ENCODE results near the gene CHST11. TPM values are rescaled to one million over a fixed set of nuclear protein-coding genes. Genes with fewer than 3 reads are reported as not detected.

Gene CHST11
- total and polyA plus RNA-seq, 10 of the 15 experiments (the other 5 are each of a cell fraction or from before 2014, with no cell fraction given), result 1.9 to 38.1 (median 17.2) TPM

DNA sequence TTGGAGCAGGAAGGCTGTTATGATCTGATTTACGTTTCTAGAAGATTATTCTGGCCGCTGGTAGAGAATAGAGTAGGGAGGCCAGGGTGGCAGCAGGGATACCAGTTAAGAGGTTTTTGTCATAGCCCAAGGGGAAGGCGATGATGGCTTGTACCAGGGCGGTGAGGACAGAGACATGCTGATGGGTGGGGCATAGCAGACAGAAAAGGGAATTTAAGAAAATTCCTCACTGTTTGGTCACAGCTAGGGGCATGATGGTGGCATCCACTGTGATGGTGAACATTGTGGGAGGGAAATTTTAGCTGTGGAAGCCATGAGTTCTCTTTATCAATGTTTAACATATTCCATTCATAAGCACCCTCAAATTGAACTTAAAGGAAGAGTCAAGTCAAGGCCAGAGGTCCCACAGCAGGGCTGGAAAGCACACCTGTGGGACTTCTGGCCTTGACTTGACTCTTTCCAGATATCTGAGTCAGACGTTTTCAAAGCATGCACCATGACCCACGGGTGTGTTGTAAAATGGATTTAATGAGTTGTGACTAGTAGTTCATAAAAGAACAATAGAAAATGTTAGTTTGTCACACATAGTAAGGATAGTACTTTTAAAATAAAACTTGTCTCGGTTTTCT, 134.6 kb downstream of the CHST11 start:
- ChIA-PET CTCF (no interaction called here), SMC1A (ENCODE audit: uncharacterized antibody, unreplicated experiment) (interaction anchor here (1.5 kb wide), 1 partner anchor 13 kb away, joined by 3 read pairs; no protein-coding TSS in a partner anchor), RAD21 (ENCODE audit: unreplicated experiment) (no interaction called here), POLR2A (no interaction called here)
- Histone ChIP-seq H3K79me2 (ENCODE audit: control insufficient read depth, insufficient read depth, low read length) (peaks cover 5% of the 10 kb centered on the region), H3K9ac (ENCODE audit: control insufficient read depth, insufficient read depth, low read length) (no peak overlapping the region), H3K9me3 (replicated peaks; ENCODE audit: control insufficient read depth, insufficient read depth, low read length) (no peaks in the 10 kb centered on the region), H3K27ac (ENCODE audit: control insufficient read depth, insufficient read depth) (no peak overlapping the region), H3K27me3 (replicated peaks in 1 of 2; ENCODE audit: control insufficient read depth in 2 of 2, insufficient read depth in 2 of 2, low read length in 1 of 2) (no peaks in the 10 kb centered on the region), H3K4me3 (no peak overlapping the region), H3K4me1 (ENCODE audit: control insufficient read depth, insufficient read depth, low read length) (peaks cover 3% of the 10 kb centered on the region; the same call in 1 of the 2 replicates), H4K20me1 (ENCODE audit: control insufficient read depth, insufficient read depth) (no peaks in the 10 kb centered on the region; the same call in 1 of the 2 replicates), H3K36me3 (ENCODE audit: control insufficient read depth in 2 of 2, insufficient read depth in 2 of 2, low read length in 1 of 2) (peaks cover 0 to 1% of the 10 kb centered on the region in 2 experiments; a peak in 1 of 4 replicates), H3K4me2 (ENCODE audit: control insufficient read depth, insufficient read depth) (no peak overlapping the region), H2AFZ (ENCODE audit: control insufficient read depth, low read depth, low read length) (no peak overlapping the region)
- TF ChIP-seq EP300 (IDR thresholded peaks at IDR 0.05; ENCODE audit: borderline replicate concordance in 1 of 2, control insufficient read depth in 1 of 2, low read depth in 2 of 2, low read length in 2 of 2) (no peak), CHD2 (IDR thresholded peaks at IDR 0.05; ENCODE audit: borderline replicate concordance, low read depth, low read length) (no peak), RAD21 (IDR thresholded peaks at IDR 0.05; ENCODE audit: insufficient read depth, low read depth, low read length) (no peak)
- 57% methylated on average over 7 of the region's 7 CpGs for WGBS (ENCODE audit: insufficient coverage, insufficient replicate concordance, low lambda C conversion rate, missing lambda C conversion rate)
- in situ Hi-C loops (cut with MboI), result no loop called here
- DNase-seq (ENCODE audit: low read depth, low spot score) (no peak), FAIRE-seq (no peak), ATAC-seq (no peak)
- intact Hi-C loops (cut with micrococcal nuclease; ENCODE audit: unreplicated experiment), result no loop called here
- no TSS peak for BruUV-seq (replicated peaks)

DNA sequence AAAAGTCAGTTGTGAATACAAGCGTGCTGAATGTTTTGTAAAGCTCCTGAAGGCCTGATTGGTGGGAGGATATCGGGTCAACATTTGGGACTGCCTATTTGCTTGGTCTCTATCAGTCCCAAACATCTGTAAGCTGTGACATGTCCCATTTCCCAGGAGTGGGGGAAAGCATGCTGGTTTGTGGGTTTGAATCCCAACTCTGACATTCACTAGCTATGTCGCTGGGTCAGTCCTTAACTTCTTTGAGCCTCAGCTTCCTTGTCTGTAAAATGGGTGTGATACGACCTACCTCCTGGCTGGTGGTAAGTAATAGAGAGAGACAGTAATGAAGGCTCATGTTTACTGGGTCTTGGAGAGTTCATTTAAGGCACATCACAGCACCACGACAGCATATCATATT, 136.7 kb downstream of the CHST11 start:
- TF ChIP-seq, protein P1, sequence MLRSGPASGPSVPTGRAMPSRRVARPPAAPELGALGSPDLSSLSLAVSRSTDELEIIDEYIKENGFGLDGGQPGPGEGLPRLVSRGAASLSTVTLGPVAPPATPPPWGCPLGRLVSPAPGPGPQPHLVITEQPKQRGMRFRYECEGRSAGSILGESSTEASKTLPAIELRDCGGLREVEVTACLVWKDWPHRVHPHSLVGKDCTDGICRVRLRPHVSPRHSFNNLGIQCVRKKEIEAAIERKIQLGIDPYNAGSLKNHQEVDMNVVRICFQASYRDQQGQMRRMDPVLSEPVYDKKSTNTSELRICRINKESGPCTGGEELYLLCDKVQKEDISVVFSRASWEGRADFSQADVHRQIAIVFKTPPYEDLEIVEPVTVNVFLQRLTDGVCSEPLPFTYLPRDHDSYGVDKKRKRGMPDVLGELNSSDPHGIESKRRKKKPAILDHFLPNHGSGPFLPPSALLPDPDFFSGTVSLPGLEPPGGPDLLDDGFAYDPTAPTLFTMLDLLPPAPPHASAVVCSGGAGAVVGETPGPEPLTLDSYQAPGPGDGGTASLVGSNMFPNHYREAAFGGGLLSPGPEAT (IDR thresholded peaks at IDR 0.05; ENCODE audit: low read depth), result no peak
- TF ChIP-seq SRF (IDR thresholded peaks at IDR 0.05; ENCODE audit: low read depth in 2 of 2, low read length in 2 of 2) (no peak), SMC3 (IDR thresholded peaks at IDR 0.05; ENCODE audit: borderline replicate concordance, low read length) (no peak), ATF7 (IDR thresholded peaks at IDR 0.05; ENCODE audit: low read depth) (no peak), WRNIP1 (IDR thresholded peaks at IDR 0.05; ENCODE audit: borderline replicate concordance, low read depth, low read length) (no peak), YBX1 (IDR thresholded peaks at IDR 0.05) (no peak), POLR2AphosphoS2 (IDR thresholded peaks at IDR 0.05; ENCODE audit: low read depth, low read length) (no peak), RELA (IDR thresholded peaks at IDR 0.05; ENCODE audit: borderline replicate concordance, partially characterized antibody) (no peak)
- TF ChIP-seq, protein P2, sequence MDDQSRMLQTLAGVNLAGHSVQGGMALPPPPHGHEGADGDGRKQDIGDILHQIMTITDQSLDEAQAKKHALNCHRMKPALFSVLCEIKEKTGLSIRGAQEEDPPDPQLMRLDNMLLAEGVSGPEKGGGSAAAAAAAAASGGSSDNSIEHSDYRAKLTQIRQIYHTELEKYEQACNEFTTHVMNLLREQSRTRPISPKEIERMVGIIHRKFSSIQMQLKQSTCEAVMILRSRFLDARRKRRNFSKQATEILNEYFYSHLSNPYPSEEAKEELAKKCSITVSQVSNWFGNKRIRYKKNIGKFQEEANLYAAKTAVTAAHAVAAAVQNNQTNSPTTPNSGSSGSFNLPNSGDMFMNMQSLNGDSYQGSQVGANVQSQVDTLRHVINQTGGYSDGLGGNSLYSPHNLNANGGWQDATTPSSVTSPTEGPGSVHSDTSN (IDR thresholded peaks at IDR 0.05; ENCODE audit: insufficient replicate concordance, low read depth, low read length), result no peak
- BruUV-seq (replicated peaks), result no TSS peak

More for the DNA sequence above, 136.7 kb downstream of the CHST11 start:
- Histone ChIP-seq H3K27ac (ENCODE audit: control insufficient read depth, insufficient read depth) (no peak overlapping the region), H3K9me3 (replicated peaks; ENCODE audit: control insufficient read depth, insufficient read depth, low read length) (no peaks in the 10 kb centered on the region), H3K27me3 (replicated peaks in 1 of 2; ENCODE audit: control insufficient read depth in 2 of 2, insufficient read depth in 2 of 2, low read length in 1 of 2) (no peaks in the 10 kb centered on the region), H3K4me2 (ENCODE audit: control insufficient read depth, insufficient read depth) (no peak overlapping the region), H3K4me3 (no peak overlapping the region), H4K20me1 (ENCODE audit: control insufficient read depth, insufficient read depth) (no peaks in the 10 kb centered on the region; the same call in 1 of the 2 replicates), H3K36me3 (ENCODE audit: control insufficient read depth in 2 of 2, insufficient read depth in 2 of 2, low read length in 1 of 2) (peaks cover 0 to 1% of the 10 kb centered on the region in 2 experiments; a peak in 1 of 4 replicates), H2AFZ (ENCODE audit: control insufficient read depth, low read depth, low read length) (no peak overlapping the region), H3K4me1 (ENCODE audit: control insufficient read depth, insufficient read depth, low read length) (peaks cover 15% of the 10 kb centered on the region), H3K9ac (ENCODE audit: control insufficient read depth, insufficient read depth, low read length) (no peak overlapping the region), H3K79me2 (ENCODE audit: control insufficient read depth, insufficient read depth, low read length) (peaks cover 13% of the 10 kb centered on the region)
- in situ Hi-C loops (cut with MboI), result no loop called here
- CTCF ChIA-PET, result interaction anchor here (0.8 kb wide), 1 partner anchor 10 kb away, joined by 3 read pairs; no protein-coding TSS in a partner anchor
- intact Hi-C loops (cut with micrococcal nuclease; ENCODE audit: unreplicated experiment), result no loop called here
- SMC1A ChIA-PET (ENCODE audit: uncharacterized antibody, unreplicated experiment), result interaction anchor here (0.7 to 1.7 kb wide), 7 partner anchors 9 to 74 kb away, joined by 3 to 6 read pairs (median 4); no protein-coding TSS in a partner anchor
- RAD21 ChIA-PET (ENCODE audit: unreplicated experiment), result interaction anchor here (1.1 kb wide), 1 partner anchor 13 kb away, joined by 3 read pairs; no protein-coding TSS in a partner anchor
- FAIRE-seq, result no peak
- 52% methylated on average over 5 of the region's 5 CpGs for WGBS (ENCODE audit: insufficient coverage, insufficient replicate concordance, low lambda C conversion rate, missing lambda C conversion rate)
- ATAC-seq, result no peak
- POLR2A ChIA-PET, result interaction anchor here (1.1 kb wide), 1 partner anchor 12 kb away, joined by 4 read pairs; no protein-coding TSS in a partner anchor
- no peak for DNase-seq (ENCODE audit: low read depth, low spot score)
